Caco-2 (cell line): ENCODE data around the gene TDRKH. TPM values are rescaled to one million over a fixed set of nuclear protein-coding genes. Genes with fewer than 3 reads are reported as not detected.

Experiments
- BruUV-seq: library from RNA; stranded (reverse); fragments of 400-500 nt; replicated peaks from 2 replicates; lab custom pipeline; 2021; lab: Mats Ljungman, UMichigan
- CTCF ChIA-PET: fragments of 300-600 bp; sonication (Branson Sonifier 250); formaldehyde crosslinking; loops from one replicate; lab custom pipeline; 2022; ENCODE audit warnings: antibody characterized with exemption; lab: Charles Lee
- POLR2A ChIA-PET: fragments of 300-600 bp; sonication (Branson Sonifier 250); formaldehyde crosslinking; loops from one replicate; lab custom pipeline; 2022; ENCODE audit warnings: antibody characterized with exemption; lab: Charles Lee
- DNase-seq, 2 experiments: peaks; one replicate each; pipeline versions ENCODE4 v3.0.0 to v3.0.0-alpha.2; 2020 to 2022
- H3K27me3 ChIP-seq: replicated peaks from 2 replicates; pipeline ENCODE4 v1.6.0; 2011; ENCODE audit warnings: low read length; ENCODE audit not compliant: control insufficient read depth, insufficient read depth
- H3K36me3 ChIP-seq: 2 replicates; pipeline ENCODE4 v1.5.1; 2011; ENCODE audit warnings: low read length; ENCODE audit not compliant: control insufficient read depth, insufficient read depth
- H3K4me1 ChIP-seq: fragments of 250-450 bp; sonication (Bioruptor Pico); 2 replicates; pipeline ENCODE4 v1.5.1; 2020; ENCODE audit warnings: mild to moderate bottlenecking
- H3K4me3 ChIP-seq: 2 replicates; pipeline ENCODE4 v1.5.1; 2011; ENCODE audit warnings: low read depth, mild to moderate bottlenecking, control low read depth, low read length
- H3K9me3 ChIP-seq: fragments of 250-450 bp; sonication (Bioruptor Pico); 2 replicates; pipeline ENCODE4 v1.5.1; 2020; ENCODE audit warnings: mild to moderate bottlenecking, moderate library complexity
- H3K27ac Mint-ChIP-seq: one replicate; pipeline ENCODE4 v1.8.0; 2022; ENCODE audit warnings: mixed read lengths; ENCODE audit not compliant: unreplicated experiment
- H3K27me3 Mint-ChIP-seq: one replicate; pipeline ENCODE4 v1.8.0; 2022; ENCODE audit warnings: mixed read lengths; ENCODE audit not compliant: insufficient read depth, unreplicated experiment
- H3K36me3 Mint-ChIP-seq: one replicate; pipeline ENCODE4 v1.8.0; 2022; ENCODE audit warnings: mild to moderate bottlenecking, mixed read lengths; ENCODE audit not compliant: insufficient read depth, unreplicated experiment
- H3K4me1 Mint-ChIP-seq: one replicate; pipeline ENCODE4 v1.8.0; 2022; ENCODE audit warnings: low read depth, mixed read lengths; ENCODE audit not compliant: unreplicated experiment
- H3K4me3 Mint-ChIP-seq: one replicate; pipeline ENCODE4 v1.8.0; 2022; ENCODE audit warnings: mild to moderate bottlenecking, moderate library complexity, mixed read lengths; ENCODE audit not compliant: unreplicated experiment
- H3K9me3 Mint-ChIP-seq: one replicate; pipeline ENCODE4 v1.8.0; 2022; ENCODE audit warnings: mixed read lengths; ENCODE audit not compliant: unreplicated experiment
- intact Hi-C: fragments of 100-400 bp; cut with micrococcal nuclease; formaldehyde crosslinking; loops from one replicate; pipeline ENCODE4 v1.10.0; 2022; ENCODE audit not compliant: unreplicated experiment
- total RNA-seq: library from RNA; stranded (reverse); gene quantifications from 2 replicates; pipeline ENCODE4 v1.2.3, GENCODE V29; 2022
- TF ChIP-seq, protein P1 (sequence below), 2 experiments: fragments of 200-600 bp in 1 of 2; IDR thresholded peaks; 1 replicate in 1 of 2; 2 replicates in 1 of 2; pipeline versions ENCODE4 v1.5.1 to v1.8.0; 2011 to 2022; ENCODE audit warnings: antibody characterized with exemption in 1 of 2, control low read depth in 1 of 2, inconsistent platforms in 1 of 2, low read depth in 1 of 2, low read length in 1 of 2, mild to moderate bottlenecking in 1 of 2, moderate library complexity in 1 of 2; ENCODE audit not compliant: insufficient read depth in 1 of 2, severe bottlenecking in 1 of 2, unreplicated experiment in 1 of 2

Gene TDRKH
- total RNA-seq, 1 experiment from 2014 or later, result 15.0 TPM

DNA sequence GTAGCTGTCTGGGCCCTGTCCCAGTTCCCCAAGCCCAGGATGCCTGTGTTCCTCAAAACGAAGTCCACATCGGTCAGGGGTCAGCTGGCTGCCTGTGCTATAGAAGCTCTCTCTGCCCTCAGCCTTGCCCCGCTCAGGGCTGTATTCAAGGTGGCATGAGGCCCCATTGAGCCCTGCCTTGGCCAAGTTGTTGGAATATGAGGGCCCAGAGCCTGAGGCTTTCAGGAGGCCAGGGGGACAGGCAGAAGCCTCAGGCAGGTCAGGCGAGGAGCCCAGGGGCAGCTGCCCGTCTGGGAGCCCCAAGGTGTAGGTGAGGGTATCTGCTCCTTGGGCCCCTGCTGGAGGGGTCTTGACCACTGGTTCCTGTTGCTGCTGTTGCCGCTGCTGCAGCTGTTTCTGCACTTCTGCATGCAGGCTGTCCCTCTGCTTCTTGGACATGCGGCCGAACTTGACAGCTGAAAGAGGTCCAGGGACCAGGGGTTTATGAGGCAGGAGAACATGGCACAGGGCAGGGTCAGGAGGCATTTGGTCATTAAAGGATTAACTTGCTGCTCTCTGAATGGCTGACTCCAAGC lies 24.8 kb upstream of the TDRKH start:
- no TSS peak for BruUV-seq
- CTCF ChIA-PET, result interaction anchor here (0.9 kb wide), 1 partner anchor 22 kb away, joined by 3 read pairs; no protein-coding TSS in a partner anchor
- POLR2A ChIA-PET, result no interaction called here
- H3K27me3 ChIP-seq, result no peaks in the 10 kb centered on the region; the same call in 1 of the 2 replicates
- TF ChIP-seq, protein P1, sequence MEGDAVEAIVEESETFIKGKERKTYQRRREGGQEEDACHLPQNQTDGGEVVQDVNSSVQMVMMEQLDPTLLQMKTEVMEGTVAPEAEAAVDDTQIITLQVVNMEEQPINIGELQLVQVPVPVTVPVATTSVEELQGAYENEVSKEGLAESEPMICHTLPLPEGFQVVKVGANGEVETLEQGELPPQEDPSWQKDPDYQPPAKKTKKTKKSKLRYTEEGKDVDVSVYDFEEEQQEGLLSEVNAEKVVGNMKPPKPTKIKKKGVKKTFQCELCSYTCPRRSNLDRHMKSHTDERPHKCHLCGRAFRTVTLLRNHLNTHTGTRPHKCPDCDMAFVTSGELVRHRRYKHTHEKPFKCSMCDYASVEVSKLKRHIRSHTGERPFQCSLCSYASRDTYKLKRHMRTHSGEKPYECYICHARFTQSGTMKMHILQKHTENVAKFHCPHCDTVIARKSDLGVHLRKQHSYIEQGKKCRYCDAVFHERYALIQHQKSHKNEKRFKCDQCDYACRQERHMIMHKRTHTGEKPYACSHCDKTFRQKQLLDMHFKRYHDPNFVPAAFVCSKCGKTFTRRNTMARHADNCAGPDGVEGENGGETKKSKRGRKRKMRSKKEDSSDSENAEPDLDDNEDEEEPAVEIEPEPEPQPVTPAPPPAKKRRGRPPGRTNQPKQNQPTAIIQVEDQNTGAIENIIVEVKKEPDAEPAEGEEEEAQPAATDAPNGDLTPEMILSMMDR (IDR thresholded peaks at IDR 0.05; ENCODE audit: insufficient read depth in 1 of 2, low read depth in 1 of 2, low read length in 1 of 2, severe bottlenecking in 1 of 2, unreplicated experiment in 1 of 2), result no peak
- no peaks in the 10 kb centered on the region for H3K36me3 Mint-ChIP-seq
- no peak for DNase-seq
- H3K4me1 ChIP-seq, result no peaks in the 10 kb centered on the region
- H3K27me3 Mint-ChIP-seq, result peaks cover 5% of the 10 kb centered on the region
- H3K9me3 Mint-ChIP-seq, result no peaks in the 10 kb centered on the region
- H3K9me3 ChIP-seq, result no peaks in the 10 kb centered on the region
- H3K4me1 Mint-ChIP-seq, result peaks cover 3% of the 10 kb centered on the region
- no peak overlapping the region for H3K4me3 ChIP-seq
- no peak overlapping the region for H3K27ac Mint-ChIP-seq
- H3K4me3 Mint-ChIP-seq, result no peak overlapping the region
- H3K36me3 ChIP-seq, result no peaks in the 10 kb centered on the region
- intact Hi-C loops, result no loop called here

DNA sequence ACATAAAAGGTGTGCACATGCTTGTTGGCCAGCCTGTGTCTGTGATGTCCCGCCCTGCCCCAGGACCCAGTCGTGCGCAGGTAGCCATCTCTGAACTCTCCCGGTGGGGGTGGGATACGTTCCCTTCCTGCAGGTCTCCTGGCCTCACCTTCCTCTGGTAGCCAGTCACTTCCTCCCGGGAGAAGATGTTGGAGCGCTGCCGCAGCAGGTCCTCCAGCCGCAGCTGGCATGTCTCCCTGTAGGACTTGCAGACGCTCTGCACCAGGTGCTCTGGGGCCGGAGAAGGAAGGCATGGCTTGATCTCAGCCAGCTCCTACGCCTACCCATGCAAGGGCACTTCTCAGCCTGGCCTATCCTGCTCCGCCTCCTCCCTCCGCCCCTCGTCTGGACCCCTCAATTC lies 24.1 kb upstream of the TDRKH start:
- Mint-ChIP-seq H3K4me3 (no peak overlapping the region), H3K27ac (no peak overlapping the region)

DNA sequence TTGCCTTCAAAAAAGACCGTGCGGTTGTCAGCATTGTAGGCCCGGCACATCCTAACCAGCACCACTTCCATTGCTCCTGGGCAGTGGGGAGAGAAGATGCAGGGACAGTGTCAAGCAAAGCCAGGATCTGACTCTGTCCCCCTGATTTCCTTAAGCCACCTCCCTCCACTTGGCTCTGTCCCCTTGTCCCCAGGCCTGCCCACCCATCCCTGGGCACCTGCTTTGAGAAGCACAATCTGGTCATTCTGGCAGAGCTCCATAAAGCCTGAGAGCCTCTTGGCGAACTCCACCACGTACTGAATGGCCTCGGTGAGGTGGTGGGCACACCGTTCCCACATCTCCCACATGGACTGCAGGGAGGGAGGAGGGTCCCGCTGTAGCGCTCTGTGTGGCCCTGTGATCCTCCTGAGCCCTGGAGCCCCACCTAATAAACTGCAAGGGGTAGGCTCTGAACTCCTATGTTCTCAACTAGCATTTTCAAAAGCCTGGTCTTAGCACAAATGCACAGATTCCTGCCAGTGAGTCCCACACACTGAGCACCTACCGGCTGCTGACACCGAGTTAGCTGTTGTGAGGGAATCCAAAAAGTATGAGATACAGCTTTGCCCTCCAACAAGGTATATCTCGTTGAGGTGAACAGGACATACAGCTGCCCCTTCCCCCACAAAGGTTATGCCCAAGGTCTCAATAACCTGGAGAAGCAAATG lies 23.1 kb upstream of the TDRKH start:
- H3K36me3 Mint-ChIP-seq, result no peaks in the 10 kb centered on the region
- TF ChIP-seq, protein P1 (IDR thresholded peaks at IDR 0.05; ENCODE audit: insufficient read depth in 1 of 2, low read depth in 1 of 2, low read length in 1 of 2, severe bottlenecking in 1 of 2, unreplicated experiment in 1 of 2), result no peak
- ChIA-PET POLR2A (no interaction called here), CTCF (no interaction called here)
- DNase-seq, result no peak
- H3K4me3 ChIP-seq, result no peak overlapping the region
- intact Hi-C loops, result no loop called here
- H3K4me1 ChIP-seq, result no peaks in the 10 kb centered on the region
- no TSS peak for BruUV-seq
- no peaks in the 10 kb centered on the region for H3K36me3 ChIP-seq
- no peak overlapping the region for H3K4me3 Mint-ChIP-seq
- H3K4me1 Mint-ChIP-seq, result peaks cover 10% of the 10 kb centered on the region
- H3K27me3 ChIP-seq, result no peaks in the 10 kb centered on the region; the same call in 1 of the 2 replicates
- peaks cover 5% of the 10 kb centered on the region for H3K27me3 Mint-ChIP-seq
- H3K27ac Mint-ChIP-seq, result no peak overlapping the region
- no peaks in the 10 kb centered on the region for H3K9me3 Mint-ChIP-seq
- no peaks in the 10 kb centered on the region for H3K9me3 ChIP-seq

More for the DNA sequence above, 24.1 kb upstream of the TDRKH start:
- H3K27me3 Mint-ChIP-seq, result peaks cover 5% of the 10 kb centered on the region
- Histone ChIP-seq H3K4me3 (no peak overlapping the region), H3K36me3 (no peaks in the 10 kb centered on the region), H3K4me1 (no peaks in the 10 kb centered on the region), H3K27me3 (no peaks in the 10 kb centered on the region; the same call in 1 of the 2 replicates), H3K9me3 (no peaks in the 10 kb centered on the region)
- no peak for DNase-seq
- H3K9me3 Mint-ChIP-seq, result no peaks in the 10 kb centered on the region
- no peaks in the 10 kb centered on the region for H3K36me3 Mint-ChIP-seq
- ChIA-PET CTCF (no interaction called here), POLR2A (no interaction called here)
- intact Hi-C loops, result no loop called here
- BruUV-seq, result no TSS peak
- peaks cover 9% of the 10 kb centered on the region for H3K4me1 Mint-ChIP-seq
- TF ChIP-seq, protein P1 (IDR thresholded peaks at IDR 0.05; ENCODE audit: insufficient read depth in 1 of 2, low read depth in 1 of 2, low read length in 1 of 2, severe bottlenecking in 1 of 2, unreplicated experiment in 1 of 2), result no peak
